ENCODE data around the gene FLNA.

DNA sequence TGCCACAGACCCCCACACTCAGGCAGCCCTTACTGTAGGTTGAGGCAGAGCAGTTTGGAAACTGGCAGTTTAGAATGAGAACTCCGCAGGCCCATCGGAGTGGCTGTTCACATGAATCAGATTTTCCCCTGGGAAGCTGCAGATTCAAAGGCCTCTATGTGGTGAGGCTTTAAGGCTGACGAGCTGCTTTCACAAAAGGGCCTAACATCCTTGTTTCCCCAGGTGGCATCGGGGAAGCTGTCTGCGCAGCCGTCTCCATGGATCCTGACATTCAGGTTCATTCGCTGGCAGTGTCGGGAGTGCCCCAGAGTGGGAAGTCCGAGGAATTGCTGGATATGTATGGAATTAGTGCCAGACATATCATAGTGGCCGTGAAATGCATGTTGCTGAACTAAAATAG lies 45.1 kb downstream of the FLNA start:
- TF ChIP-seq, protein P1, sequence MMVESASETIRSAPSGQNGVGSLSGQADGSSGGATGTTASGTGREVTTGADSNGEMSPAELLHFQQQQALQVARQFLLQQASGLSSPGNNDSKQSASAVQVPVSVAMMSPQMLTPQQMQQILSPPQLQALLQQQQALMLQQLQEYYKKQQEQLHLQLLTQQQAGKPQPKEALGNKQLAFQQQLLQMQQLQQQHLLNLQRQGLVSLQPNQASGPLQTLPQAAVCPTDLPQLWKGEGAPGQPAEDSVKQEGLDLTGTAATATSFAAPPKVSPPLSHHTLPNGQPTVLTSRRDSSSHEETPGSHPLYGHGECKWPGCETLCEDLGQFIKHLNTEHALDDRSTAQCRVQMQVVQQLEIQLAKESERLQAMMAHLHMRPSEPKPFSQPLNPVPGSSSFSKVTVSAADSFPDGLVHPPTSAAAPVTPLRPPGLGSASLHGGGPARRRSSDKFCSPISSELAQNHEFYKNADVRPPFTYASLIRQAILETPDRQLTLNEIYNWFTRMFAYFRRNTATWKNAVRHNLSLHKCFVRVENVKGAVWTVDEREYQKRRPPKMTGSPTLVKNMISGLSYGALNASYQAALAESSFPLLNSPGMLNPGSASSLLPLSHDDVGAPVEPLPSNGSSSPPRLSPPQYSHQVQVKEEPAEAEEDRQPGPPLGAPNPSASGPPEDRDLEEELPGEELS (CRISPR knock-in tag; IDR thresholded peaks at IDR 0.05) = no peak
- no peak for TF ChIP-seq ZNF644 (CRISPR knock-in tag; IDR thresholded peaks at IDR 0.05; ENCODE audit: low read depth)

Data from HepG2 (cell line).